NB4 (cell line): Measurements from ENCODE around the gene CD47.
A peak's percentile ranks its signal among the peaks of the same experiment; 100 is the strongest.

Source experiments
- DNase-seq: peaks from one replicate; pipeline ENCODE4 v3.0.0; 2010; ENCODE audit warnings: low read depth
- H3K4me3 ChIP-seq: one replicate; pipeline ENCODE4 v1.5.1; 2011; ENCODE audit warnings: mild to moderate bottlenecking, low read depth, low read length, moderate library complexity
- MYC ChIP-seq: IDR thresholded peaks from 2 replicates; pipeline ENCODE4 v1.6.1; 2011; ENCODE audit warnings: low read depth, low read length
- POLR2A ChIP-seq: IDR thresholded peaks from 2 replicates; pipeline ENCODE4 v1.6.1; 2011; ENCODE audit warnings: mild to moderate bottlenecking; ENCODE audit not compliant: insufficient read length; ENCODE audit errors: extremely low read depth
- TF ChIP-seq, protein P1 (sequence below): IDR thresholded peaks from one replicate; pipeline ENCODE4 v1.5.1; 2012; ENCODE audit warnings: low read depth, low read length
- TF ChIP-seq, protein P2 (sequence below): IDR thresholded peaks from 2 replicates; pipeline ENCODE4 v1.6.1; 2011; ENCODE audit warnings: low read depth, low read length

Gene CD47

DNA sequence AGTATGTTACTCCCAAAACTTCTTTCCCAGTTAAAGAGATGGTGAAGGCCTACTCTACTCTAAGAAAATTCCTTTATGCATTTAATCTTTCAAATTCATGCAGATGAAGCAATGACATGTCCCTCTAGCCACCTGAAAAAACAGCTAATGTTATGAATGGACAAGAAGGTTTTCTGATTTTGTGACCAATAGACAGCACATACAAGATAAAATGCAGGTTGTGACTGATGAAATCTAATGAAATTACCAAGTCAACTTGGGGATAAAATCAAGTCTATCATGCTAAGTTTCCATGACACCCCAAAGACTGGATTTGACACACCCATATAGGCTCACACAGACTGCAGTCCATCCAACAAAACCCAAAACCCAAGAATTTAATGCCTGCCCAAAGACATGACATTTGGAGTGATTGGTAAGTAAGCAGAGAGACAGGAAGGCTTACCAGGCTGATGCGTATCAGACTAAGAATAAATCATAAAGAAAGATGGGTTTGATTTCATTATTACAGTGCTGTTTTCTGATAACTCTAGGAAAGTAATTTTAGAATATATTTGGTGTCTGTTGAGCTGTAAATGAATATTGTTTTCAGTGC is 26.4 kb downstream of the CD47 start:
- TF ChIP-seq MYC: no peak
- TF ChIP-seq, protein P1, sequence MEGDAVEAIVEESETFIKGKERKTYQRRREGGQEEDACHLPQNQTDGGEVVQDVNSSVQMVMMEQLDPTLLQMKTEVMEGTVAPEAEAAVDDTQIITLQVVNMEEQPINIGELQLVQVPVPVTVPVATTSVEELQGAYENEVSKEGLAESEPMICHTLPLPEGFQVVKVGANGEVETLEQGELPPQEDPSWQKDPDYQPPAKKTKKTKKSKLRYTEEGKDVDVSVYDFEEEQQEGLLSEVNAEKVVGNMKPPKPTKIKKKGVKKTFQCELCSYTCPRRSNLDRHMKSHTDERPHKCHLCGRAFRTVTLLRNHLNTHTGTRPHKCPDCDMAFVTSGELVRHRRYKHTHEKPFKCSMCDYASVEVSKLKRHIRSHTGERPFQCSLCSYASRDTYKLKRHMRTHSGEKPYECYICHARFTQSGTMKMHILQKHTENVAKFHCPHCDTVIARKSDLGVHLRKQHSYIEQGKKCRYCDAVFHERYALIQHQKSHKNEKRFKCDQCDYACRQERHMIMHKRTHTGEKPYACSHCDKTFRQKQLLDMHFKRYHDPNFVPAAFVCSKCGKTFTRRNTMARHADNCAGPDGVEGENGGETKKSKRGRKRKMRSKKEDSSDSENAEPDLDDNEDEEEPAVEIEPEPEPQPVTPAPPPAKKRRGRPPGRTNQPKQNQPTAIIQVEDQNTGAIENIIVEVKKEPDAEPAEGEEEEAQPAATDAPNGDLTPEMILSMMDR: no peak
- TF ChIP-seq, protein P2, sequence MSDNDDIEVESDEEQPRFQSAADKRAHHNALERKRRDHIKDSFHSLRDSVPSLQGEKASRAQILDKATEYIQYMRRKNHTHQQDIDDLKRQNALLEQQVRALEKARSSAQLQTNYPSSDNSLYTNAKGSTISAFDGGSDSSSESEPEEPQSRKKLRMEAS: no peak
- TF ChIP-seq POLR2A: no peak
- no peak overlapping the region for H3K4me3 ChIP-seq
- DNase-seq: no peak

DNA sequence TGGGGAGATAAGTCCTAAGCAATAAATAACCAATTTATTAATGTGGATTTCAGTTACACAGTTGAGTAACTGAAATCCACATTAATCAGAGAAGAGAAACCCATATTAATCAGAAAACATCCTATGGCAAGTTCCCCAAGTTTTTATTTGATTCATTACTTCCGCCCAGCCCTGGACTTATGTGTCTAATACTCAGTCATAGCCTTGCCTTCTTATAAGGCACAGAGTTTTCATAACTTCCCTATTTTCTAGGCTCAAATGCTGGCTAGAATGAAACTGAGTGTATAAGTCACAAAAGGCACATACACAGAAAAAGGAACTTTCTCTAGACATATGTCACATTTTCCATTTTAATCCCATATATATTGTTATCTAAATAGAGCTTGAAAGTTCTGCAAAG is 28.8 kb downstream of the CD47 start:
- no peak overlapping the region for H3K4me3 ChIP-seq
- peak; percentile 66 for DNase-seq
- TF ChIP-seq MYC (no peak), POLR2A (no peak)
- TF ChIP-seq, protein P1: no peak
- TF ChIP-seq, protein P2: no peak

DNA sequence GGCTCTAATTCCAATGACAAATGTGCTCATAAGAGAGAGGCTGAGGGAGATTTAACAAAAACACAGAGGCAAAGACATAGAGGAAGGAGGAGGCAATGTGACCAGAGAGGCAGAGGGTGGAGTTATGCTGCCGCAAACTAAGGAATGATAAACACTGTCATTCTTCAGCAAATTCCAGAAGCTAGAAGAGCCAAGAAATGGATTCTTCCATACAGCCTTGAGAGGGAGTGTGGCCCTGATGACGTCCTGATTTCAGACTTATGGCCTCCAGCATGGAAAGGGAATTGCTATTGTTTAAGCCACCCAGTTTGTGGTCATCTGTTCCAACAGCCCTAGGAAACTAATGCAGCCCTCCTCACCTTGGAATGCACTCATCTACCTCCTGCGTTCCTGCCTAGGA is 30.5 kb downstream of the CD47 start:
- TF ChIP-seq, protein P2: no peak
- TF ChIP-seq POLR2A: no peak
- TF ChIP-seq, protein P1: no peak
- no peak for TF ChIP-seq MYC
- DNase-seq: no peak
- H3K4me3 ChIP-seq: no peak overlapping the region

DNA sequence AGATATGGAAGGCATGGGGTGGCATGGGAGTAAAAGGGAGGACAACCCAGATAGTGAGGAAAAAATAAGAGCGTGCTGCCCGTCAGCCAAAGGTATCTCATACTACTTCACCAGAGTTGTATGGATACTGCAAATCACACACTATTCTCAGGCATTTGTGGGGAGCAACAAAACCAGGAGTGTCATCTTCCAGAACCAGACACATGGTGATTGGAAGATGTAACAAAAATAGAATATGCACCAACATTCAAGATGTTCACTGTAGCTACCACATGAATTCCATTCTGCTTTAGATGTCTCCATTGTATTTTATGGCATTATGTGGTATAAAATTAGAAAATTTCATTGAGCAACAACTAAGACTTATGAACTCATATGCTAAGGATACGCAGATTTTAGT is 34.9 kb downstream of the CD47 start:
- no peak for TF ChIP-seq POLR2A
- no peak for TF ChIP-seq MYC
- TF ChIP-seq, protein P2: no peak
- TF ChIP-seq, protein P1: no peak
- H3K4me3 ChIP-seq: no peak overlapping the region
- no peak for DNase-seq

DNA sequence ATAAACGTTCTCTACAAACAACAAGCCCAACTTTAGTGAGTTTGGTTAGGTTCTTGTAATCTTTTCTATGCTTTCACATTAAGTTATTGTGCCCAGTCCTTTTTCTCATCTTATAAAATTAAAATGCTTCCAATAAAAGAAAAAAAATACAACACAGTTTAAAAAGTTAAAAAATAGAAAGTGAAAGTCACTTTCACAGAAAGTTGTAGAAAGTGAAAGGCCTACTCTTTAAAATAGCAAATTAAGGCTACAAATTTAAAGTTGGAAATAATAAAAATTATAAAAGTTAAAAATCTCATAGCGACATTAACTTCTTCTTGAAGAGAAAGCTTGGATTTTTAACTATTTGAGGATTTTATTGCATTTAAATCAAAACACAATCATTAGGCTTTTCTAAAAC is 35.9 kb downstream of the CD47 start:
- TF ChIP-seq POLR2A (no peak), MYC (no peak)
- TF ChIP-seq, protein P1: no peak
- TF ChIP-seq, protein P2: no peak
- no peak for DNase-seq
- H3K4me3 ChIP-seq: no peak overlapping the region

DNA sequence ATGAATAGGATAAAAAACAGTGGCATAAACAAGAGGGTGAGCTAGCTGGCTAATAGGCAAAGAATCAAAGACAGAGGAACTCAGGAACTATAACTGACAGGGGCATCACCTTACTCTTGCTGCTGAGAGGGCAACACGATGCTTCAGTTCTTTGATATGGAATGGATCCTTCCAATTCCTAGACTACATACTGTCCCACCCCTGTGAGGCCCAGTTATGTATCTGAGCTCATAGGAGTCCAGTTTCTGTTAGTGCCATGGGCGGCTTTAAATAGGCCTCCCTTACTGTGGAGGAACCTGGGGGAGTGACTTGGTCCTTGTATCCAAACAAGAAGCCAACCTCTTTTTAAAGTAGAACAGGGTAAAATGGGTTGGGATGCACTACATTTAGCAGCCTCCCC is 37.3 kb downstream of the CD47 start:
- TF ChIP-seq, protein P1: no peak
- TF ChIP-seq POLR2A (no peak), MYC (no peak)
- TF ChIP-seq, protein P2: no peak
- H3K4me3 ChIP-seq: no peak overlapping the region
- no peak for DNase-seq
